GM06990 (cell line): ENCODE results near the gene FXYD6.

ENCODE experiments used
- DNase-seq: peaks from one replicate; pipeline ENCODE4 v3.0.0-alpha.2; 2011; ENCODE audit not compliant: insufficient read length; ENCODE audit errors: extremely low read depth
- H3K27me3 ChIP-seq: replicated peaks from 2 replicates; pipeline ENCODE4 v1.6.0; 2011; ENCODE audit warnings: low read length; ENCODE audit not compliant: control insufficient read depth, insufficient read depth
- H3K36me3 ChIP-seq: 2 replicates; pipeline ENCODE4 v1.5.1; 2011; ENCODE audit warnings: low read length; ENCODE audit not compliant: control insufficient read depth, insufficient read depth
- H3K4me3 ChIP-seq: replicated peaks from 2 replicates; pipeline ENCODE4 v1.5.1; 2011; ENCODE audit warnings: low read depth, mild to moderate bottlenecking, control low read depth, low read length
- CTCF ChIP-seq: IDR thresholded peaks from 2 replicates; pipeline ENCODE4 v1.5.1; 2011; ENCODE audit warnings: low read length, control low read depth, mild to moderate bottlenecking, inconsistent platforms; ENCODE audit not compliant: insufficient read depth, poor library complexity, severe bottlenecking

Gene FXYD6

GRCh38 chr11:117881217-117881616 is 4.8 kb upstream of the FXYD6 start:
- DNase-seq = no peak
- TF ChIP-seq CTCF = no peak
- H3K4me3 ChIP-seq = no peak overlapping the region
- peaks cover under 1% of the 10 kb centered on the region for H3K27me3 ChIP-seq
- no peaks in the 10 kb centered on the region for H3K36me3 ChIP-seq

- Histone ChIP-seq H3K4me3 (no peak overlapping the region), H3K36me3 (no peaks in the 10 kb centered on the region), H3K27me3 (peaks cover 6% of the 10 kb centered on the region)
- no peak for DNase-seq
- TF ChIP-seq CTCF = no peak
Observed at GRCh38 chr11:117879516-117880480, 3.3 kb upstream of the FXYD6 start.

GRCh38 chr11:117878939-117879475 is 2.5 kb upstream of the FXYD6 start:
- Histone ChIP-seq H3K4me3 (no peak overlapping the region), H3K36me3 (no peaks in the 10 kb centered on the region), H3K27me3 (peaks cover 6% of the 10 kb centered on the region)
- no peak for DNase-seq
- no peak for TF ChIP-seq CTCF

- TF ChIP-seq CTCF = no peak
- Histone ChIP-seq H3K27me3 (peaks cover 6% of the 10 kb centered on the region), H3K36me3 (no peaks in the 10 kb centered on the region), H3K4me3 (no peak overlapping the region)
- no peak for DNase-seq
Observed at GRCh38 chr11:117878314-117878938, 2.0 kb upstream of the FXYD6 start.

GRCh38 chr11:117877120-117877784 is 794 bp upstream of the FXYD6 start:
- no peak overlapping the region for H3K4me3 ChIP-seq
- no peak for DNase-seq
- TF ChIP-seq CTCF = no peak
- peaks cover 8% of the 10 kb centered on the region for H3K27me3 ChIP-seq
- no peaks in the 10 kb centered on the region for H3K36me3 ChIP-seq
